Measurements from ENCODE around the gene LAMA3. TPM values are rescaled to one million over a fixed set of nuclear protein-coding genes. Genes with fewer than 3 reads are reported as not detected.

LAMA3 gene
- total and polyA plus RNA-seq, 10 donors = 1.3 to 7.1 (median 3.0) TPM

DNA sequence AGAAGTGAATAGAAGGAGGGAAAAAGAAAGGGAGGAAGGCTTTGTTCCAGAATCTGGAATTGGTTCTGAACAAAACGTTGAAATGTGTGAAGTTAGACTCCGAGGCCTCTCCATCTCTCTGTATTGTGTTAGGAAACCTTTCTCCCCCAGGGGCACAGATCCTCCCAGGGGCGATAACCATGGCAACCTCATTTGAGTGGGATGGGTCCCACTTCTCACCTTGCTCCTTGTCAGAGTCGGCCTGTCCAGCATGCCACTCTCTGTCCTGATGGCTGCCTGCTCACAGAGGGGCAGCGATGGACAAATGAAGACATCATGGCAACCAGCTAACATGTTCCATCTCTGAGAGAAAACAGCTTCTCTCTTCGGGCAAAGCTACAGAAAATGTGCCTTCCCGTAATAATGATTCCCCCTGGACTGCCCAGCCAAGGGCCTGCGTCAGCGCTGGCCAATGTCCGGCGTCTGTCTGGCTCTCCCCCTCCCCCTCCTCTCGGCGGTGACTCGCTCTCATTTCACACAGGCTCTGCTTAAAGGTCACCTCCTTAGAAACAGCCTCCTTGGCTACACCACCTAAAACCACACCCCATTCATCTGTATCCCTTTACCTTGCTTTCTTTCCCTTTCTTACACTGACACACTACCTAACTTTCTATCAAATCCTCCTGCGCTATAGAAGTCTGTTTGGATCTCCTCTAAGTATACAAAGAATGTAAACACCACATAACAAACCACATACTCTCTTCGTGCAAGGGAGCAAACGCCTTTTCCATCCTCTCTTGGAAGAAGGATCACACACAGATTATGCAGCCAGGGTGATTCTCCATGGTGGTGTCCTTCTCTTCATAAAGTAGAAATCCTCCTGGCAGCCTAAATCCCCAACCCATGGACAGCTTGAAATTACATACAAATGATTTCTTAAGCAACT, 293.2 kb downstream of the LAMA3 start:
- H3K4me3 ChIP-seq = no peak overlapping the region
- H3K27ac ChIP-seq = no peak overlapping the region
- H3K9me3 ChIP-seq = peaks cover 0 to under 1% (median 0%) of the 10 kb centered on the region in 8 donors
- DNase-seq = no peak
- no peaks in the 10 kb centered on the region for H3K27me3 ChIP-seq (replicated peaks in 1 of 7)
- no peak for TF ChIP-seq POLR2AphosphoS5 (IDR thresholded peaks at IDR 0.05)
- TF ChIP-seq POLR2A (IDR thresholded peaks at IDR 0.05) = no peak
- TF ChIP-seq CTCF (IDR thresholded peaks at IDR 0.05 in 8 of 11, conservative IDR thresholded peaks at IDR 0.05 in 3 of 11) = no peak
- H3K36me3 ChIP-seq = no peaks in the 10 kb centered on the region
- H3K4me1 ChIP-seq = peaks cover 0 to 28% (median 12%) of the 10 kb centered on the region in 6 donors
- intact Hi-C loops (cut with DNase I; ENCODE audit: low total_unique reads) = no loop called here
- 59 to 81% (median 75%) methylated on average over 17 of the region's 17 CpGs for WGBS, 5 donors

DNA sequence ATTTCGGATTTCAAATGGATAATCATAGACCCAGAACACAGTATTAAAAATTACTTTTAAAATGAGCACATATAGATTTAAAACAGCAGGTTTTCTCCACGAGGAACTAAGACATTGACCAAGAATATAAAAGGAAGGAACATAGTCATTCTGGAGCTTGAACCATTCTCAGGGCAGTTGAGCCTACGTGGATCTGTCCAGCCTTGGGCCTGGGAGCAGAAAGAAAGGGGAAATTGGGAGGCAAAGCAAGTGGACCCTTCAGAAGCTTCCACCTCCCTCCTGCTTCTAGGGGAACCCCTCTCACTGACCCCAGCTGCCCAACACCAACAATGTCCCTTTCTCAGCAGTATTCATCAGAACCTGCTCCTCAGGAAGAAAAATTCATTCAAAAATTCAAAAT, 293.9 kb downstream of the LAMA3 start:
- no peaks in the 10 kb centered on the region for H3K27me3 ChIP-seq (replicated peaks in 1 of 7)
- intact Hi-C loops (cut with DNase I; ENCODE audit: low total_unique reads) = no loop called here
- H3K9me3 ChIP-seq = no peaks in the 10 kb centered on the region
- H3K36me3 ChIP-seq = no peaks in the 10 kb centered on the region
- no peak overlapping the region for H3K27ac ChIP-seq
- DNase-seq = no peak
- H3K4me3 ChIP-seq = no peak overlapping the region
- peaks cover 0 to 21% (median 12%) of the 10 kb centered on the region in 6 donors for H3K4me1 ChIP-seq
- WGBS, 5 donors = 53 to 79% (median 74%) methylated on average over 3 of the region's 3 CpGs
- TF ChIP-seq CTCF (IDR thresholded peaks at IDR 0.05 in 8 of 11, conservative IDR thresholded peaks at IDR 0.05 in 3 of 11) = no peak
- no peak for TF ChIP-seq POLR2AphosphoS5 (IDR thresholded peaks at IDR 0.05)
- TF ChIP-seq POLR2A (IDR thresholded peaks at IDR 0.05) = no peak

- intact Hi-C loops (cut with DNase I; ENCODE audit: low total_unique reads) = no loop called here
- H3K27me3 ChIP-seq (replicated peaks in 1 of 7) = no peaks in the 10 kb centered on the region
- no peak overlapping the region for H3K4me3 ChIP-seq
- no peak for DNase-seq
- peaks cover 0 to 9% (median 4%) of the 10 kb centered on the region in 6 donors for H3K4me1 ChIP-seq
- H3K9me3 ChIP-seq = no peaks in the 10 kb centered on the region
- no peak overlapping the region for H3K27ac ChIP-seq
- TF ChIP-seq CTCF (IDR thresholded peaks at IDR 0.05 in 8 of 11, conservative IDR thresholded peaks at IDR 0.05 in 3 of 11) (no peak), POLR2A (IDR thresholded peaks at IDR 0.05) (no peak), POLR2AphosphoS5 (IDR thresholded peaks at IDR 0.05) (no peak)
- no peaks in the 10 kb centered on the region for H3K36me3 ChIP-seq
These were observed 297.5 kb downstream of the LAMA3 start for GRCh38 chr18:23986600-23987359.

Data from spleen (tissue), 11 donors.